SK-N-SH (cell line): ENCODE data around the gene SETD5. TPM values are rescaled to one million over a fixed set of nuclear protein-coding genes. Genes with fewer than 3 reads are reported as not detected.
A peak's percentile ranks its signal among the peaks of the same experiment; 100 is the strongest.

Source experiments
- CTCF ChIA-PET: fragments of 300-600, 350-600 bp; formaldehyde crosslinking; extraction: SDS; loops from one replicate; lab custom pipeline; 2021; lab: Yijun Ruan, JAX
- POLR2A ChIA-PET: fragments of 350-600 bp; sonication (Branson Sonifier 250); formaldehyde crosslinking; extraction: SDS; loops from one replicate; lab custom pipeline; 2020; ENCODE audit warnings: antibody characterized with exemption, inconsistent platforms; lab: Yijun Ruan, JAX
- DNase-seq: peaks from one replicate; pipeline ENCODE4 v3.0.0; 2012
- H2AFZ ChIP-seq: fragments of 200-600 bp; sonication (generic); 2 replicates; pipeline ENCODE4 v1.8.1; 2016; ENCODE audit warnings: antibody characterized with exemption, mild to moderate bottlenecking, low read depth
- H3F3A ChIP-seq: fragments of 200-600 bp; sonication (generic); replicated peaks from 2 replicates; pipeline ENCODE3; 2016; ENCODE audit warnings: antibody characterized with exemption, mild to moderate bottlenecking; ENCODE audit not compliant: insufficient read depth
- H3K27ac ChIP-seq, 2 experiments: fragments of 200-500 bp in 1 of 2; fragments of 200-600 bp in 1 of 2; sonication (Bioruptor generic) in 1 of 2; sonication (generic), shearing (Covaris generic) in 1 of 2; 2 replicates each; pipeline versions ENCODE4 v1.5.1 to v1.6.1; 2014 to 2016; ENCODE audit warnings: low read depth in 2 of 2, inconsistent platforms in 1 of 2, low read length in 1 of 2, mild to moderate bottlenecking in 1 of 2, mixed read lengths in 1 of 2
- H3K27me3 ChIP-seq: fragments of 200-600 bp; sonication (generic), shearing (Covaris generic); 2 replicates; pipeline ENCODE4 v1.6.1; 2016; ENCODE audit warnings: mixed run types; ENCODE audit not compliant: insufficient read depth
- H3K36me3 ChIP-seq, 2 experiments: fragments of 200-500 bp in 1 of 2; fragments of 200-600 bp in 1 of 2; sonication (Bioruptor generic) in 1 of 2; sonication (generic) in 1 of 2; replicated peaks in 1 of 2; 2 replicates each; pipeline versions ENCODE3 to v1.5.1; 2014 to 2016; ENCODE audit warnings: low read length in 1 of 2, mild to moderate bottlenecking in 1 of 2; ENCODE audit not compliant: insufficient read depth in 2 of 2, control insufficient read depth in 1 of 2
- H3K4me1 ChIP-seq, 2 experiments: fragments of 200-500 bp in 1 of 2; fragments of 200-600 bp in 1 of 2; sonication (Bioruptor generic) in 1 of 2; sonication (generic), shearing (Covaris generic) in 1 of 2; 2 replicates each; pipeline versions ENCODE4 v1.5.1 to v1.6.1; 2014 to 2016; ENCODE audit warnings: low read depth in 1 of 2, low read length in 1 of 2, mixed run types in 1 of 2; ENCODE audit not compliant: insufficient read depth in 2 of 2, control insufficient read depth in 1 of 2
- H3K4me2 ChIP-seq: fragments of 200-600 bp; sonication (generic), shearing (Covaris generic); 2 replicates; pipeline ENCODE4 v1.6.1; 2017; ENCODE audit warnings: mixed run types
- H3K4me3 ChIP-seq, 2 experiments: fragments of 200-500 bp in 1 of 2; fragments of 200-600 bp in 1 of 2; sonication (Bioruptor generic) in 1 of 2; sonication (generic), shearing (Covaris generic) in 1 of 2; 2 replicates each; pipeline versions ENCODE4 v1.5.1 to v1.8.1; 2014 to 2016; ENCODE audit warnings: low read depth in 2 of 2, inconsistent platforms in 1 of 2, low read length in 1 of 2, mild to moderate bottlenecking in 1 of 2, mixed read lengths in 1 of 2, moderate library complexity in 1 of 2
- H3K79me2 ChIP-seq: fragments of 200-600 bp; sonication (generic); 2 replicates; pipeline ENCODE4 v1.8.1; 2017; ENCODE audit warnings: mild to moderate bottlenecking; ENCODE audit not compliant: insufficient read depth
- H3K9ac ChIP-seq: fragments of 200-600 bp; sonication (generic); 2 replicates; pipeline ENCODE4 v1.6.1; 2017; ENCODE audit warnings: mixed run types
- H3K9me2 ChIP-seq: fragments of 200-600 bp; sonication (generic); 2 replicates; pipeline ENCODE4 v1.6.1; 2017; ENCODE audit warnings: mixed run types
- H3K9me3 ChIP-seq: fragments of 200-600 bp; sonication (generic); 2 replicates; pipeline ENCODE4 v1.6.1; 2017; ENCODE audit warnings: mixed run types, mild to moderate bottlenecking, moderate library complexity
- H4K20me1 ChIP-seq: fragments of 200-600 bp; sonication (generic); 2 replicates; pipeline ENCODE4 v1.6.1; 2017; ENCODE audit warnings: mild to moderate bottlenecking, mixed run types; ENCODE audit not compliant: insufficient read depth
- CHD2 ChIP-seq: fragments of 150-350 bp; IDR thresholded peaks from 2 replicates; pipeline ENCODE4 v1.6.1; 2018; ENCODE audit warnings: low read length; ENCODE audit not compliant: partially characterized antibody
- FOXJ3 ChIP-seq: sonication (generic); formaldehyde crosslinking; IDR thresholded peaks from 2 replicates; pipeline ENCODE4 v1.5.1; 2020; ENCODE audit warnings: mild to moderate bottlenecking, missing genetic modification reagents
- GATA2 ChIP-seq: sonication (generic); formaldehyde crosslinking; IDR thresholded peaks from 2 replicates; pipeline ENCODE4 v1.5.0; 2020; ENCODE audit warnings: mild to moderate bottlenecking, missing genetic modification reagents
- JUND ChIP-seq: IDR thresholded peaks from 2 replicates; pipeline ENCODE4 v1.4.0; 2012
- MXI1 ChIP-seq: IDR thresholded peaks from 2 replicates; pipeline ENCODE4 v1.6.1; 2012; ENCODE audit warnings: mild to moderate bottlenecking, low read depth, low read length, improper control_type of control experiment
- SIN3A ChIP-seq: IDR thresholded peaks from 2 replicates; pipeline ENCODE4 v1.6.1; 2012; ENCODE audit warnings: low read depth, mild to moderate bottlenecking, low read length, moderate library complexity, borderline replicate concordance
- TCF12 ChIP-seq: IDR thresholded peaks from 2 replicates; pipeline ENCODE4 v1.4.0; 2012
- TEAD4 ChIP-seq: IDR thresholded peaks from 2 replicates; pipeline ENCODE4 v1.4.0; 2012; ENCODE audit warnings: mild to moderate bottlenecking, borderline replicate concordance; ENCODE audit not compliant: insufficient read depth
- WGBS: methylation state at CpG from one replicate; pipeline ENCODE4 v1.1.6; 2017; ENCODE audit warnings: low lambda C conversion rate; 5-methylcytosine and 5-hydroxymethylcytosine counted together
- polyA plus RNA-seq, 3 experiments: library from polyadenylated mRNA; depleted of rRNA; stranded (reverse); fragments of >200 nt; gene quantifications; 2 replicates each; pipeline ENCODE4 v1.2.3, GENCODE V29; 2012
- TF ChIP-seq, protein P1 (sequence below): IDR thresholded peaks from 2 replicates; pipeline ENCODE4 v1.6.1; 2012; ENCODE audit warnings: mild to moderate bottlenecking, low read depth, low read length, moderate library complexity
- TF ChIP-seq, protein P2 (sequence below): fragments of 150-350 bp; IDR thresholded peaks from 2 replicates; pipeline ENCODE4 v1.6.1; 2016; ENCODE audit warnings: mild to moderate bottlenecking, low read depth, low read length
- TF ChIP-seq, protein P3 (sequence below): IDR thresholded peaks from 2 replicates; pipeline ENCODE4 v1.4.0; 2012; ENCODE audit warnings: low read depth

Gene SETD5
- polyA plus RNA-seq, 1 of the 3 experiments (the other 2 are of a cell fraction), result 32.3 TPM

DNA sequence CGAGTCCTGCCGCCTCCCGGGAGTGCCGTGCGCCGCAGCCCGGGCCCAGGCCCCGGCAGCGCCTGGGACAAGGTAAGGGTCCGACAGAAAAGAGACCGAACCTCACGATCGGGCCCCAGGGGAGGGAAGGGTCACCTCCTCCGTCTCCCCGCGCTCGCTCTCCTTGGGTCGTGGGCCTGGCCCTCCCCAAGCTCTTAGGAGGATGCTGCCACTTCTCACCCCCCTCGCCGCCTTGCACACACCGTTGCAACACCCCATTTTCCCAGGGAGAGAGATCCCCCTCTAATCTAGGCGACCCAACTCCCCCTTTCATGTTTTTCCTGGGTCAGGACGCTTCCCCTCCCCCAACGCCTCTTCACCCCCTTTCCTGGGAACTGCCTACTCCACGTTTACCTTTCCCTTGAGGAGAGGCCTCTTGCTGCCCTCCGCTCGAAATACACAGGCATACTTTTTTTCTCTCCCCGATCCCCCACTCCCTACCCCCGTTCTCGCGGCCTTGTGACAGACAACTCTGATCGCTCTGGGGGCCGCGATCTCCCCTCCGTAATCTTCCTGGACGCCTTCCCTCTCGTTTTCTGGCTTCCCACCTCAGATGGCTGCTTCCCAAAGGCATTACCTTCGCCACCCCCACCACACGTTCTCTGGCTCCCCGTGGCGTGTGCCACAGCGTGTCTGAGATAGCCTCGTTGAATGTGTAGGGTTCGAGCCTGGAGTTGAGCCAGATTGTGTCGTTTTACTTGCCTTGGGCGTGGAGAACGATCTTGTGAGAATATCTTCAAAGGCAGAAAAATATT, 688 bp downstream of the SETD5 start:
- Histone ChIP-seq H3F3A (peaks cover 57% of the 10 kb centered on the region), H3K9me2 (no peaks in the 10 kb centered on the region), H3K4me2 (peak overlapping the region; percentile 94), H3K9ac (peak overlapping the region; percentile 100), H3K27ac (peak overlapping the region; percentile 95 to 99), H3K27me3 (no peaks in the 10 kb centered on the region), H3K36me3 (peaks cover 23 to 24% of the 10 kb centered on the region in 2 experiments), H2AFZ (no peak overlapping the region), H3K4me1 (peaks cover 37 to 46% of the 10 kb centered on the region in 2 experiments; a peak in 3 of 4 replicates), H4K20me1 (peaks cover 76% of the 10 kb centered on the region), H3K4me3 (peak overlapping the region; percentile 98), H3K79me2 (peaks cover 87% of the 10 kb centered on the region), H3K9me3 (no peaks in the 10 kb centered on the region)
- POLR2A ChIA-PET, result interaction anchor here (0.6 to 3.5 kb wide), 8 partner anchors 25 to 613 kb away, joined by 3 to 39 read pairs (median 3); partner anchors contain the start of gene THUMPD3
- peak; percentile 30 for DNase-seq
- TF ChIP-seq SIN3A (0 out of 2 replicates have a peak, but pooled peaks have one; percentile 6), TEAD4 (no peak), FOXJ3 (CRISPR knock-in tag) (0 out of 2 replicates have a peak, but pooled peaks have one; percentile 18), GATA2 (CRISPR knock-in tag) (no peak), JUND (no peak), MXI1 (peak; percentile 67; the same call in 1 of the 2 replicates), CHD2 (peak; percentile 20), TCF12 (no peak)
- TF ChIP-seq, protein P1, sequence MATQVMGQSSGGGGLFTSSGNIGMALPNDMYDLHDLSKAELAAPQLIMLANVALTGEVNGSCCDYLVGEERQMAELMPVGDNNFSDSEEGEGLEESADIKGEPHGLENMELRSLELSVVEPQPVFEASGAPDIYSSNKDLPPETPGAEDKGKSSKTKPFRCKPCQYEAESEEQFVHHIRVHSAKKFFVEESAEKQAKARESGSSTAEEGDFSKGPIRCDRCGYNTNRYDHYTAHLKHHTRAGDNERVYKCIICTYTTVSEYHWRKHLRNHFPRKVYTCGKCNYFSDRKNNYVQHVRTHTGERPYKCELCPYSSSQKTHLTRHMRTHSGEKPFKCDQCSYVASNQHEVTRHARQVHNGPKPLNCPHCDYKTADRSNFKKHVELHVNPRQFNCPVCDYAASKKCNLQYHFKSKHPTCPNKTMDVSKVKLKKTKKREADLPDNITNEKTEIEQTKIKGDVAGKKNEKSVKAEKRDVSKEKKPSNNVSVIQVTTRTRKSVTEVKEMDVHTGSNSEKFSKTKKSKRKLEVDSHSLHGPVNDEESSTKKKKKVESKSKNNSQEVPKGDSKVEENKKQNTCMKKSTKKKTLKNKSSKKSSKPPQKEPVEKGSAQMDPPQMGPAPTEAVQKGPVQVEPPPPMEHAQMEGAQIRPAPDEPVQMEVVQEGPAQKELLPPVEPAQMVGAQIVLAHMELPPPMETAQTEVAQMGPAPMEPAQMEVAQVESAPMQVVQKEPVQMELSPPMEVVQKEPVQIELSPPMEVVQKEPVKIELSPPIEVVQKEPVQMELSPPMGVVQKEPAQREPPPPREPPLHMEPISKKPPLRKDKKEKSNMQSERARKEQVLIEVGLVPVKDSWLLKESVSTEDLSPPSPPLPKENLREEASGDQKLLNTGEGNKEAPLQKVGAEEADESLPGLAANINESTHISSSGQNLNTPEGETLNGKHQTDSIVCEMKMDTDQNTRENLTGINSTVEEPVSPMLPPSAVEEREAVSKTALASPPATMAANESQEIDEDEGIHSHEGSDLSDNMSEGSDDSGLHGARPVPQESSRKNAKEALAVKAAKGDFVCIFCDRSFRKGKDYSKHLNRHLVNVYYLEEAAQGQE, result no peak
- TF ChIP-seq, protein P2, sequence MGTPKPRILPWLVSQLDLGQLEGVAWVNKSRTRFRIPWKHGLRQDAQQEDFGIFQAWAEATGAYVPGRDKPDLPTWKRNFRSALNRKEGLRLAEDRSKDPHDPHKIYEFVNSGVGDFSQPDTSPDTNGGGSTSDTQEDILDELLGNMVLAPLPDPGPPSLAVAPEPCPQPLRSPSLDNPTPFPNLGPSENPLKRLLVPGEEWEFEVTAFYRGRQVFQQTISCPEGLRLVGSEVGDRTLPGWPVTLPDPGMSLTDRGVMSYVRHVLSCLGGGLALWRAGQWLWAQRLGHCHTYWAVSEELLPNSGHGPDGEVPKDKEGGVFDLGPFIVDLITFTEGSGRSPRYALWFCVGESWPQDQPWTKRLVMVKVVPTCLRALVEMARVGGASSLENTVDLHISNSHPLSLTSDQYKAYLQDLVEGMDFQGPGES, result no peak
- TF ChIP-seq, protein P3, sequence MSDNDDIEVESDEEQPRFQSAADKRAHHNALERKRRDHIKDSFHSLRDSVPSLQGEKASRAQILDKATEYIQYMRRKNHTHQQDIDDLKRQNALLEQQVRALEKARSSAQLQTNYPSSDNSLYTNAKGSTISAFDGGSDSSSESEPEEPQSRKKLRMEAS, result peak; percentile 21
- WGBS, result under 1% methylated on average over 32 of the region's 47 CpGs
- CTCF ChIA-PET, result no interaction called here
